Dermis blood vessel endothelial cell (primary cell): ENCODE results near the gene R3HDM2. TPM values are rescaled to one million over a fixed set of nuclear protein-coding genes. Genes with fewer than 3 reads are reported as not detected.

Source experiments
- DNase-seq: peaks from one replicate; pipeline ENCODE4 v3.0.0; 2010
- total RNA-seq: library from RNA; depleted of rRNA; stranded (reverse); fragments of >200 nt; gene quantifications from 2 replicates; pipeline ENCODE4 v1.2.3, GENCODE V29; 2014

R3HDM2 gene
- total RNA-seq, 1 donor from 2014 or later = 8.8 TPM

- DNase-seq = peak; percentile 75
Observed at GRCh38 chr12:57214398-57214781, 216.5 kb downstream of the R3HDM2 start.

DNA sequence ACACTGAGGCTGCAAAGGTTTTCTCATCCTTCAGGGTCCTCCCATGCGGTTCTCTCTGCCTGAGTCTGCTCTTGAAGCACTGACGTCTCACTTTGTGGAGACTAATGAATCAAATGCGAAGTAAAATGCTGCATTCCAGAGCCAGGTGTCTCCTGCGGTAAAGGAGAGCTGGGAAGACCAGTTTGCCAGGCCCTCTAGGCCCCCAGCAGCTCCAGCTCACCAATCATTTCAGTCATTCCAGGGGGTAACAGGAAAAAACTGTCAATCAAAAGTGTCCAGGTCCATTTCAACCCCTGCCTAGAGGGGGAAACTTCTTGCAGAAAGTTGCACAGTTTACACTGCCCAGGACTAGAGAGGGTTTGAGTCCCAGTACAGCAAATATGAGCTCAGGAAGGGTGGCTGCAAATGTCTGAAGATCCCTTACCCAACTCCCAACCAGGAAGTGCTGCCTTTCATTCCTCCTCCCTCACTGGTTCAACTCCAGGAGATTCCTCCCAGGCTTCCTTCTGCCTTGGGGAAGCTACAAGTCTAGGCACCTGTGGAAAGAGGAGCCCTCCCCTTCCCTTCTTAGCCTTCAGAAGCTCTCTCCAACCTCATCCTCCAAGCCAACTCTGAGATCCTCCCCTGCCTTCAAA lies 217.0 kb downstream of the R3HDM2 start:
- DNase-seq = no peak

DNA sequence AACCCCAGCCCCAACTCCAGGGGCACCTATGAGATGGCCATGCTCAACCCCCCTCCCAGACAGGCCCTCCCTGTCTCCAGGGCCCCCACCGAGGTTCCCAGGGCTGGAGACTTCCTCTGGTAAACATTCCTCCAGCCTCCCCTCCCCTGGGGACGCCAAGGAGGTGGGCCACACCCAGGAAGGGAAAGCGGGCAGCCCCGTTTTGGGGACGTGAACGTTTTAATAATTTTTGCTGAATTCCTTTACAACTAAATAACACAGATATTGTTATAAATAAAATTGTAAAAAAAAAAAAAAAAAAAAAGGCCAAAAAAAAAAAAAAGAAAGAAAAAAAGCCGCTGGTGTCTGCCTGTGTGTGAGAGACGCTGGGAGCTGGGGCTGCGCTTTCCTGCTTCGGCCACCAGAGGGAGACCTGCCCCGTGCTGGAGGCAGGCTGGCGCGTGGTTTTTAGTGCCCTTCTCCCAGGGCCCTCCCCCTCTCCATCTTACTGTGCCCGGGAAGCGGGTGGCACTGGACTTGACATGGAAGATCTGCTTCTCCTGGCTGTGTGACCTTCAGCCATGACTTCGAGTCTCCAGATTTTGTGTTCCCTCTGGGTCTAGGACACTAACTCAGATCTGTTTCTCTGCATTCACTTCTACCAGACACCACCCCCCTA lies 217.7 kb downstream of the R3HDM2 start:
- peak; percentile 89 for DNase-seq

- DNase-seq = no peak
Observed at GRCh38 chr12:57212701-57213057, 218.2 kb downstream of the R3HDM2 start.

- no peak for DNase-seq
Observed at GRCh38 chr12:57211791-57212700, 218.8 kb downstream of the R3HDM2 start.

- DNase-seq = no peak
Observed at GRCh38 chr12:57210926-57211692, 219.7 kb downstream of the R3HDM2 start.

- DNase-seq = no peak
Observed at GRCh38 chr12:57210461-57210860, 220.4 kb downstream of the R3HDM2 start.

DNA sequence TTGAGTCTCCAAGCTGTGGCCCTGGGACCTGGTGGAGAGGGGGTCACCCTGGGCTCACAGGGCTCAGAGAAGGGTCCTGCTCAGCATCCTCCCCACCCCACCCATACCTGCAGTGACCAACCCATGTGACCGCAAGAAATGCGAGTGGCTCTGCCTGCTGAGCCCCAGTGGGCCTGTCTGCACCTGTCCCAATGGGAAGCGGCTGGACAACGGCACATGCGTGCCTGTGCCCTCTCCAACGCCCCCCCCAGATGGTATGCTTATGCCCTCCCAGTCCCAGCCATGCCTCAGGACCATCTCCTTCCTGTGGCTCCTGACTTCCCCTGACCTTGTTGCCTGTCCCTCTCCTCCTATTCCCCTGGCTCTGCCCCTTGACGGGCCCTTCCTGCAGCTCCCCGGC lies 220.9 kb downstream of the R3HDM2 start:
- no peak for DNase-seq

DNA sequence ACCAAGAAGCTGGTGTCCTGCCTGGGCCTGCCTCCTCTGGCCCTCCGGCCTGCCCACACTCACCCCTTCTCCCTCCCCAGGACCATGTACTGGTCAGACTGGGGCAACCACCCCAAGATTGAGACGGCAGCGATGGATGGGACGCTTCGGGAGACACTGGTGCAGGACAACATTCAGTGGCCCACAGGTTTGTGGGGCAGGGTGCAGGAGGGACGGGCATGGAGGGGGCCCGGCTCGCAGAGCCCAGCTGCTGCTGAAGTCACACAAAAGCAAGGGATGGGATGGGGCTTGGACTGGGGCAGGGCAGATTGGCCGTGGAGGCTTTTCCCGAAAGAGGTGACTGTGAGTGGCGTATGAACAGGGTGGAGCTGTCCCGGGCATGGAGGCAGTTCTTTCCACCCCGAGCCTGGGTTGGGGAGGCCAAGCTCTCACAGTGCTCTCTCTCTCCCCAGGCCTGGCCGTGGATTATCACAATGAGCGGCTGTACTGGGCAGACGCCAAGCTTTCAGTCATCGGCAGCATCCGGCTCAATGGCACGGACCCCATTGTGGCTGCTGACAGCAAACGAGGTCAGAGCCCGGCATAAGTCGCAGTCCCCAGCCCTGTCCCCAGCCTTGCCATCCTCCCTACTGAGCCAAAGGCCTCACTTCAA lies 222.1 kb downstream of the R3HDM2 start:
- DNase-seq = peak; percentile 56

- no peak for DNase-seq
Observed at GRCh38 chr12:57207731-57208630, 222.9 kb downstream of the R3HDM2 start.

GRCh38 chr12:57205931-57206330 lies 224.9 kb downstream of the R3HDM2 start:
- no peak for DNase-seq

DNA sequence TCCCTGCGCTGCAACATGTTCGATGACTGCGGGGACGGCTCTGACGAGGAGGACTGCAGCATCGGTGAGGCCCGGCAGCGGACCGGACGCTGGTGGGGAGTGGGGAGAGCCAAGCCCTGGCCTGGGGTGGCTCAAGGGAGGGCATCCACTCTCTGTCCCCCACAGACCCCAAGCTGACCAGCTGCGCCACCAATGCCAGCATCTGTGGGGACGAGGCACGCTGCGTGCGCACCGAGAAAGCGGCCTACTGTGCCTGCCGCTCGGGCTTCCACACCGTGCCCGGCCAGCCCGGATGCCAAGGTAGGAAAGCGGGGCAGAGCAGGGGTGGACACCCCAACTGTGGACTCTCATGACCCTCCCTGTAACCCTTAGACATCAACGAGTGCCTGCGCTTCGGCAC lies 225.7 kb downstream of the R3HDM2 start:
- DNase-seq = no peak

DNA sequence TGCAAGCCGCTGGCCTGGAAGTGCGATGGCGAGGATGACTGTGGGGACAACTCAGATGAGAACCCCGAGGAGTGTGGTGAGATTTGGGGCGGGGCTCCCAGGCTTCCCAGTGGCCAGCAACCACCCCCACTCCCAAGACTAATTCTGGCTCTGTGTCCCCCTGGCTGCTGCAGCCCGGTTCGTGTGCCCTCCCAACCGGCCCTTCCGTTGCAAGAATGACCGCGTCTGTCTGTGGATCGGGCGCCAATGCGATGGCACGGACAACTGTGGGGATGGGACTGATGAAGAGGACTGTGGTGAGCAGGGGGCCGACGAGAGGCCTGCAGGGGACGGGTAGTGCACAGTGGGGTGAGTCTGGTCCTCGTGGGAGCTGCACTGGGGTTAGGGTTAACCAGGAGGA lies 226.4 kb downstream of the R3HDM2 start:
- no peak for DNase-seq

DNA sequence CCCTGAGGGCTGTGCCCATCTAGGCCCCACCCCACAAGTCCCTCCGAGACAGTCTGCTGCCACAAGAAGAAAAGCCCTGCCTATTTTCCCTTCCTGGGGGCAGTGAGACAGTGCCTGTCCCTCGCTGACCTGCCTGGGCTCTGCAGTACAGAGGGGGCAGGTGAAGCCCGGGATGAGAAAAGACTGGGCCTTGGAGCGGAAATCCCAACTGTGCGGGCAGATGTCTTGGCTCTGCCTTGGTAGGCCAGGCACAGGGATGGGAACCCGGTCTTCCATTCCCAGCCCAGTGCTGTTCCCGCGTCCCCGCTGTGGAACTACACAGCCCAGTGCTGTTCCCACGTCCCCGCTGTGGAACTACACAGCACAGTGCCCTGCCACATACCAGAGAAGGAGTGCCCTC lies 227.1 kb downstream of the R3HDM2 start:
- no peak for DNase-seq

Other genes with a start within 250 kb of the R3HDM2 start
- 0.51 TPM in 1 of 2 replicates, not detected in the other for gene NXPH4, start 214.2 kb downstream of the R3HDM2 start, total RNA-seq
- 140 and 291 TPM in 2 replicates for gene SHMT2, start 201.3 kb downstream of the R3HDM2 start, total RNA-seq
- gene STAC3, start 179.9 kb downstream of the R3HDM2 start, total RNA-seq = 0.65 TPM in 1 of 2 replicates, not detected in the other
- gene INHBC, start 3.7 kb upstream of the R3HDM2 start, total RNA-seq = not detected in 2 replicates
- not detected in 2 replicates for gene INHBE, start 24.3 kb upstream of the R3HDM2 start, total RNA-seq
- 0.17 and 0.47 TPM in 2 replicates for gene GLI1, start 28.7 kb upstream of the R3HDM2 start, total RNA-seq
- gene ARHGAP9, start 48.8 kb upstream of the R3HDM2 start, total RNA-seq = not detected in 2 replicates
- gene MARS1, start 57.0 kb upstream of the R3HDM2 start, total RNA-seq = 71.6 and 81.2 TPM in 2 replicates
- gene DDIT3, start 89.5 kb upstream of the R3HDM2 start, total RNA-seq = 7.5 and 11.4 TPM in 2 replicates
- 12.8 and 17.0 TPM in 2 replicates for gene MBD6, start 91.8 kb upstream of the R3HDM2 start, total RNA-seq
- gene DCTN2, start 116.1 kb upstream of the R3HDM2 start, total RNA-seq = 109 and 113 TPM in 2 replicates
- gene KIF5A, start 119.0 kb upstream of the R3HDM2 start, total RNA-seq = 0.09 and 0.17 TPM in 2 replicates
- 10.2 and 15.4 TPM in 2 replicates for gene PIP4K2C, start 160.1 kb upstream of the R3HDM2 start, total RNA-seq
- gene DTX3, start 173.8 kb upstream of the R3HDM2 start, total RNA-seq = 1.9 and 2.4 TPM in 2 replicates
- gene ARHGEF25, start 180.4 kb upstream of the R3HDM2 start, total RNA-seq = 0.68 and 0.74 TPM in 2 replicates
- gene B4GALNT1, start 202.2 kb upstream of the R3HDM2 start, total RNA-seq = 0.14 TPM in 1 of 2 replicates, not detected in the other